Raji (cell line): ENCODE data around the gene ERCC6L2.

Experiments
- POLR2A ChIP-seq: IDR thresholded peaks from 2 replicates; pipeline ENCODE4 v1.6.1; 2011; ENCODE audit warnings: low read depth, low read length, control low read depth; ENCODE audit not compliant: insufficient read depth

Gene ERCC6L2

DNA sequence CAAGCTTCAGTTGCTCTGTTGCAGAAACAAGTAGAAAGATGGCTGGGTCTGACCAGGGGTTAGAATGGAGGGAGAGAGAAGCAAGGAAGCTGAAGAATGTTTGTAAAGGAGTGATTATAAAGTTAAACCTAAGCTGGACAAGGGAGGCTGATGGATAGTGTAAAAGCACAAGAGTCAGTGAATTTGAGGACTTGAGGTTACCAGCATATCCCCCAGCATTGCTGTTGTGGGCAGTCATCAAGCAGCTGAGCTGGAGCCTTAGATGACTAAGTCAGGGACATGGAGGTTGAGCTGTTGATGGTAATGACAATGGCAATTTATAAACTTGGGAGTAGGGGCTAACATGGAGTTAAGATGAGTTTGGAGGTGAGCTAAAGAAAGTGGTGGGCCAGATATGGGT, 131.5 kb downstream of the ERCC6L2 start:
- no peak for TF ChIP-seq POLR2A

DNA sequence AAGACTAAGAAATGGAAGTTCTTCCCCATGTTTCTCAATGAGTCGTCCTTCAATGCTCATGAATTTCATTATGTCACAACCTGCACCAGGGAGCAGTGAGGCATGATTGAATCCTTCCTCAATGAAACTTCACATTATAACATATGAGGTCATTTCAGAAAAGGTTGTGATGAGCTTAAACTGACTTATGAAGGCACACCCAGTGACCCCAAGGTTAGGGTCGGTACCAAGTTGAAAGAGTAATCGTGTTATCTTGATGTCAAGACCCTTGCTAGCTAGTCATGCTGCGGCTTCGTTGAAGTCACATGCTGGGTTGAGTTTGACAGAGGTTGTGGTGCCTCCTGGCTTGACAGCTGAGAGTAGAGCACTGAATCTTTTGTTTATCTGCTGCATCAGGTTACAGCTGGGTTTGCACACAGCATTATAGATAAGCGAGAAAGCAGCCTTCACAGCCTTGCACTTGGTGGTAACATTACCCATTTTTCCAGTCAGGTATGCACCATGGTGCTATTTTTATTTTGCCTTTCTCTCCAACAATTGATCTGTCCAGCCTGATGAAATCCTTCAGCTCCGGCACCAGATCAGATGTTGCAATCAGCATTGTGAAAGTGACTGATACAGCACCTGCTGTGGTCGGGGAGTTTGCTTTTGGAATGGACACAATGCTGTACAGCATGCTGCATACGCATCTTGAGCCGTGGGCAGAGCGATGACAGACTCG, 133.2 kb downstream of the ERCC6L2 start:
- no peak for TF ChIP-seq POLR2A

DNA sequence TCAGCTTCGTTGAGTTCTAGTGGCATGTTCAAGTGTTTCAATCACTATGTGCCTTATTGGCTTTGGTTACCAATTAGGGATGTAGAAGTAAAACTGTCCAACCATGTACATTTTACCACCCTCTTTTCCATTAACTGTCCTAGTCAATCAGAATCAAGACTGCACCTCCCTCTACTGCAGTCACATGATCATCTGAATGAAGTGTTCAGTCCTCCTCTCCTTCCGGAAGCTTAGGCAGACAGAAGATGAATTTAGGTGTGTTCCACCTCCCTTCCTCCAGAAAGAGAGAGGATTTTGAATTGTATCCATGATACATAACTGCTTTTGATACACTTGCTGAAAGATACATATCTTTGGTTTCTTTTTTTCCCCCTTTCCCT, 133.7 kb downstream of the ERCC6L2 start:
- no peak for TF ChIP-seq POLR2A

DNA sequence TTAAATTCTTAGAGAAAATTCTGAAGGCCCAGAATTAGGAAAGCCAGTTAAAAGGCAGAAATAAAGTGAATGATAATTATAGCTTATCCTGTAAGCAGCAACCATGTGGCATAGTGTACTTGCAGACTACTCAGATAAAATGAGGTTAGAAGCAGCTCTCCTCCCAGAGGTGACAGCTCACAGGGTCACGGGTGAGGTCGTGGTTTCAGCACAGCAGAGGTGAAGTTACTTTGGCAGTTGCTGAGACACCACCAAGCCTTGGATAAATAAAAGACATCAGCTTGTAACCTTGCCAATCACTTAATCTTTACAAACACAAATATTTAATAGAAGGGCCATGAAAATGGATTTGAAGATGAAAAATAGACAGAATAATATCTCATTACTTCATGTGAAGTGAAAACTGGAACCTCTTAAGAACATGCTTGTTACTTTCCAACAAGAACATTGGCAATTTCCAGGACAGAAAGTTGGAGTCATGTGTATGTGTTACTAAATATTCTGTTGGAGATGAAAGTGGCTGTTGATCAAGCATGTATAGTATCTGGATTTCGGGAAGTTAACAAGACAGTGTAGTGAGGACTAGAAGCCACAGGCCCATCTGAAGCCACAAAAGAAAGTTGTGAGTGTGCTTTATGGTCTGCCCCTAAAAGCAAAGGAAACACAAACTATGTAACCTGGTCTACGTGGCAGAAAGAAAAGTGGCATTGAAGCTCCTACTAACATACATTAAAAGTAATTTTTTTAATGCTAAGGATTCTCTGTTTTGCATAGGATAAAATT, 134.4 kb downstream of the ERCC6L2 start:
- no peak for TF ChIP-seq POLR2A

DNA sequence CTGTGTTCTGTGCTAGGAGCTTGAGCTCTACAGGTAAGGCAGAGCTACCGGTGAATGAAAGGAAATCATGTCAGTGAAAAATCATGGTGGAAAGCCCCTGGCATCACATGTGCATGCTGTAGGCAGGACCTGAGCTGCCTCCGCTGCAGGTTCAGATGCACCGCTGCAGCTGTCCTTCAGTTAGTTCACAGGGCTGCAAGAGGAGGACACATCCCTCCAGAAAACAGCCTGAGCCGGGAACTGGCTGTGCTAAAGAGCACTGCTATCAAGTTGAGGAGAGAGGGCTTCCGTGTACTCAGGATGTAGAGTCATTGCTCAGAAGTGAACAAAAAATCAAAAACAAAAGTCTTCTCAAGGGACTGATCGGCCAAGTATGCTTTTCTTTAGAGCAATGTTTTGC, 138.6 kb downstream of the ERCC6L2 start:
- TF ChIP-seq POLR2A = no peak

DNA sequence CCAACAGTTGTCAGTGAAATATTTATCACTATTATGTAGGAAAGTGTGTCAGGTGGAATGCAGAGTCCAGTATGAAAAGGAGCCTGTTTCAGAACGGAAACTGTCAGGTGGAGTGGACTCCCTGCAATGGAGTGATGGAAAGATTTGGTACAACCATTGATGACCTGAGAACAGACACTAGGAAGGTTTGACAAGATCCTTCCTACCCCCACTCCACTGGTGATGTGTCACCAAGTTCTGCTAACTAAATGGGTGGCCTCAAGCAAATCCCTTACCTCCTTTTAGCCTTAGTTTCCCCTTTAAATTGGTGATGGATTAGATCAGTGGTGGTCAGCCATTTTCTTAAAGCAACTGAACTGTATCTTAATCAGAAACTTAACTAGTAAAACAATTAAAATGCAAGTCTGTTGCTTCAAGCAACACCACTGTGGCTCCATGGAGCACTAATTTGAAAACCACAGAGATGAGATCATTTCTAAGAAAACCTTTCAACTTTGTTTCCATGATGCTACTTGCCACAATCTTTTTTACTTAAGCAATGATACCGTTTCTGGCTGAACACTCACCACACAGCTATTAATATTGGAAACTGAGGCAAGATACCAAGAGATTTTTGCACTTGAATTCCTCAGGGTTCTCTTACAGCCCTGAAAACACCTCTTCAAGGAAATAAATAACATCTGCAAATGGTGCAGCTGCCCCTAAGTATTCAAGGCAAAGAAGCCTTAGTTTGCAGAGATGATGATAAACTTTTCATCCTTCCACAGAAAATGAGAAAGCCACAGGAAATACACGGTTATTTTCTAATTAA, 140.6 kb downstream of the ERCC6L2 start:
- TF ChIP-seq POLR2A = no peak
